Activated T-helper 1 cell treated with Interleukin-2 at 50 U/mL for 16 hours (primary cell): ENCODE measurements around the gene SUV39H2.
"Not testable (repeated sequence)": the region's sequence is repeated elsewhere in the genome, so short reads cannot be mapped to it uniquely, and the experiment has no call there.

ENCODE experiments used
- DNase-seq: peaks from one replicate; pipeline ENCODE4 v3.0.0-alpha.2; 2020; ENCODE audit warnings: low read depth

Gene SUV39H2

DNA sequence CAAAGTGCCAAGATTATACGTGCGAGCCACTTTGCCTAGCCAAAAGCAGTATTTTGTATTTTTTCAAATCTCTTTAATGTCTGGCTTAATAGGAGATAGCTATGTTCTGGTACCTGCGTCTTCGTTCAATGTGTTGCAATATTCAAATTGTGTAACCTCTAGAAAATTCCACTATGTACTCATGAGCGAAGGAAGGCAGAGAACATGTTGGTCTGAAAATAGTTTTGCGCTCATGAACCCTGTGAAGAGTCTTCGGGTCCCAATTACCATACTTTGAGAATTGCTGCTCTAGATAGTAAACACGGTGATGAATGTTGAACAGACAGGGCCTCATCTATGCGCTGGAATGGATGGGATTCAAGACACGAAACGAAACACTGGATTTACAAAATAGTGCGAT is 2.7 kb upstream of the SUV39H2 start:
- no peak for DNase-seq

DNA sequence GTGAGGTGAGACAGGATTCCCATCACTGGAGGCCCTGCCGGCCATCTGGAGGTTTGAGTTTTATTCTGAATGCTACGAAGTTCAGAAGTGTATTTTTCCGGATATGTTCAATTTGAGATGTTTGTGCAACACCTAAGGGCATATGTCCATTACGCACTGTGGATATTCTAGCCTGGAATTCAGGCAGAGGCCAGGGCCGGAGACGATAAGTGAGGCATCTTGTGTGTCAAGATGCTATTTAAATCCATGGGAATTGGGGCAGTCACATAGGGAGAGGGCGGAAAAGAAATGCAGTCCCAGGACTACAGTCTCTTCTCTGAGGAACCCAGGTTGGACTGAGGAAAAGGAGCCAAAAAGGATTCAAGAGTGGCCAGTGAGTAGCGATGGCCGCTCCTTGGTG is 1.9 kb upstream of the SUV39H2 start:
- no peak for DNase-seq

DNA sequence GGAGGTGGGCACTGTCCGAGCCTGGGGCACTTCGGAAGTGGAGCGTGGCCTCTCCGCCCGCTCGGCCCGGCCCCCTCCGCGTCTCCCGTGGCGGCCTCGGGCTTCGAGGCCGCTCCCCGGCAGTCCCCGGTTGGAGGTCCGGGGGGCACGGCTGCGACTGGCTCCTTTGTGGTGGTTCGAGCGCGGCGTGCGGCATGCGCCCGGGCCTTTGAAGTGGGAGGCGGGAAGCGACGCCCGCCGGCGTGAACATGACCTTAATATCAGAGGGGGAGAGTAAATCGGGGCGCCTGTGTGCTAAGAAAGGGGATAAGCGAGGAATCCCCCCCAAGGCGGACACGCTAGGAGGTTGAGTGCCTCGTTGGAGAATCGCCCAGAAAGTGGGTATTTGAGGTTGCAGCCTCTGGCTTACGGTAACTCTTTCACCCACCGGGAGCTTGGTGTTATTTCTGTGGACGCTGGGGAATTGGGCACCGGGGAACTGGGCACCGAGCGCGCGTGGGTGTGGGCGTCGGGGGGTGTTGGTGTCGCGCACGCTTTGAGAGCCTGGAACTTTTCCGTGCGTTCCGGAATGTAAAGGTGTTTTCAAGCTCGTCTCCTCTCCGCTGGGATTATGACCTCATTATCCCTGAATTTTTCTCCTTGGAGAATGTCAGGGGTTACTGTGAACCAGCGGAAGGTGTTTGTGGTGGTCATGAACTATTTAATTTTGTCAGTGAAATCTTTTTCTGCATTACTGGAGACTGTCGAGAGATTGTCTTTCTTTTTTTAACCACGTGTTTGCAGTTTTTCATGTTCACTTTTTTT is 660 bp downstream of the SUV39H2 start:
- peak; percentile 11 for DNase-seq

DNA sequence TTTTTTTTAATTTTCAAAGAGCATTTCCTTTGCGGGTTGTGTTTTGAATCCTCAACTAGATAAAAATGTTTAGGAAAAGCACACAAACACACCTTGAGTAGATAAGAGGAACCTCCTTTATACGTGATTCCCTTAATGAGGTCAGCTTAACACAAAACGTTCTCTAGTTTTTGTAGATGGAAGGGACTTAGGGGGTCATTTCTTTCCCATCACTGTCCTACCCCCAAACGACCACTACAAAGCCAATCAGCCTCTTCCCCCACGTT is 1.2 kb downstream of the SUV39H2 start:
- no peak for DNase-seq

DNA sequence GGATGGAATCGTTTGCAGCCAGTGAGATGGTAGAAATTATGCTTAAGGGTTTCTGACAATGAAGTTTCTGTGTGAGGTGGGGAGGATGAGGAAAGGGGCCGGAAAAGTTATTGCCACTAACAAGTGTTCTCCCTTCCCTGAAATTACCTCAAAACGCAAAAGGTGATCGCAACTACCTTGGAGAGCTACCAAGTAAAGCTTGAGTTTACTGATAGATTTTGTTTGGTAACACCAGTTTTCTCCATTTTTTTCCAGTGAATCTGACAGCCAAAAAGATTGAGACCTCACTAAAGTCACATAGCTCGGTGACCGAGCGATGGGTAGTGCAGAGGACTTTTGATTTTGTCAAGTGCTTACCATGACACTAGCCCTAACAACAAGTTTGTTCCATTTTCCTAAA is 1.6 kb downstream of the SUV39H2 start:
- no peak for DNase-seq

DNA sequence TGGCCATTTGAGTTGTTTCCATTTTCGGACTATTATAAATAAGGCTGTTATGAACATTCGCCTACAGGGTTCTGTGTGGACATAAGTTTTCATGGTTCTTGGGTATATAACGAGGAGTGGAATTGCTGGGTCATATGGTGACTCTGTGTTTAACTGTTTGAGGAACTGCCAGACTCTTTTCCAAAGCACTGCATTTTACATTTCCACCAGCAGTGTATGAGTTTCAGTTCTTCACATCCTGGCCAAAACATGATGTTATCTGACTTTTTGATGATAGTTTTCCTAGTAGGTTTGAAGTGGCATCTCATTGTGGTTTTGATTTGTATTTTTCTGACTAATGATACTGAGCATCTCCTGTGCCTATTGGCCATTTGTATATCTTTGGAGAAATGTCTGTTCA is 5.4 kb downstream of the SUV39H2 start:
- no peak for DNase-seq

DNA sequence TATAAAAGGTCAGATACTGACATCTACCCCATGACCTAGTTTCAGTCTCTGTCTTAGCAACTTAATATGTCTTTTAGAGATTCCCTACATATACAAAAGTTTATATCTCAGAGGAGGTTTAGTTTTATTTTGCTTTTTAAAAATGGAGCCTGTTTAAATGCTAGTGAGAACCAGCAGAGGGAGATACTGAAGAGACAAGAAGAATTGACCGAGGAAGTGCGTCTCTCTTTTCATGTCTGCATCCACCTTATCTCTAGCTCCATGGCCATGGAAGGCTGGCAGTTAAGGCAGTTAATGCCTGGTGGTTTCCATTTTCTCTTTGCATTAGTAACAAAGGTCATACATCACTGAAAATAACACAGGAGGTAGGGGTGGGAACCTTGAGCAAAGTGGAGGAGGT is 10.7 kb downstream of the SUV39H2 start:
- no peak for DNase-seq

DNA sequence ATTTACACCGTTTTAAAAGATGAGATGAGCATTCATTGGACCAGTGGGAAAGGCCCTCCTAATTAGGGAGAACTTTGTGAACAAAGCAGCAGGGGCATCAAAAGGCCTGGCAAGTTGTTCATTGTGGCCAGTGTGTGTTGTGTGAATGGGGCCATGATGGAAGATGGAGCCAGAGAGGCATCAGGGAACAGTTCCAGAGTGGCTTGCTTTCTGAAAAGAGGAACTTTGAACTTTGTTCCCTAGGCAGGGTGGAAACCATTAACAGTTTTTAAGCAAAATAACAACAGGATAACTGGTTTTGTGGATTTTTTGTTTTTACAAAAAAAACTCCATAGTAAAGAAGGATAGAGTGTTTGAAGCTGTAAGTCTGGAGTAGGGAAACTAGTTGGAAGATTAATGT is 12.5 kb downstream of the SUV39H2 start:
- no peak for DNase-seq

DNA sequence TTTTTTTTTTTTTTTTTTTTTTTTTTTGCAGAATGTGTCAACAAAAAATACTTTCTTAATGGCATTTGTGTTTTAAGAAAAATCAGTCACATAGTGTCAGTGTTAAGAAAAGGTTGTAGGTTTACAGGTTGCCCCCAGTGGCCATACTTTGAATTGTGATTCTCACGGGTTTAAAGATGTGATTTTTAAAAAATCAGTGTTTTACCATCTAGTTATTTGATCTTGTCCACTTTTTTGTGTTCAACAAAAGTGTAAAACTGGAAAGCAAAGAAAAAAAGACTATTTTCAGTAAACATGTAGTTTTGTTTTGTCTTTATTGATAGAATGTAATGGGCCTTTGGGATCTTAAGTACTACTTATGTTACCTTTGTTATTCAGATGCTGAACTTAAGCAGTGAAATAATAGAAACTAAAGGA is 25.7 kb downstream of the SUV39H2 start:
- DNase-seq: no peak

DNA sequence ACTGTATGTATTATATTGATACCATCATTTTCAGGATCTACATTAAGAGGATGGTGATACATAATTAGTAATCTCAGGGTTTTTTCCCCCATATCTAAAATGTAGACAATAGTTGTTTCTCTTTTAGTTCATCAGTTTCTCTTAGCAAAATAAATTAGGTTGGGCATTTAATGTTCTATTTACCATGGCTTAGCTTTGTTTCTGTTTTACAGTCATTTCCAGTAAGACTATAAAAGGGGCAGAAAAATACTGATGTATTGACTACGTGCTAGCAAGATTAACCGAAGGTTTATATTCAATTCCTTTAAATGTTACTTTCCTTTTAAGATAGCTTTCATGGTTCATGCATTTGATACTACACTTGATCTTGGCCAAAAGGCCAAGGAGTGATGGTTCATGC is 26.2 kb downstream of the SUV39H2 start:
- DNase-seq: no peak

DNA sequence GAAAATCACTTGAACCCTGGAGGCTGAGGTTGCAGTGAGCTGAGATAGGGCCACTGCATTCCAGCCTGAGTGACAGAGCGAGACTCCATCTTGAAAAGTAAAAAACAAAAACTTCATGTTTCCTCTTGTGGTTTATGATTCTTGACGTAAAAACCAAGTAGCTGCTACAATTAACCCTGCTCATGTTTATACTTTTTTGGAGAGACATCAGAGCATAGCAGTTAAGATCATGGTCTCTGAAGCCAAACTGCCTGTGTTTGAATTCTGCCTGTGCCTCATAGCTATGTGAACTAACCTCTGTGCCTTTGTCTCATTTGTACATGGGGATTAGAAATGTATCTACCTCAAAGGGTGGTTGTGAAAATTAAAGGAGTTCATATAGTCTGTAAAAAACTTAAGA is 27.2 kb downstream of the SUV39H2 start:
- DNase-seq: no peak

DNA sequence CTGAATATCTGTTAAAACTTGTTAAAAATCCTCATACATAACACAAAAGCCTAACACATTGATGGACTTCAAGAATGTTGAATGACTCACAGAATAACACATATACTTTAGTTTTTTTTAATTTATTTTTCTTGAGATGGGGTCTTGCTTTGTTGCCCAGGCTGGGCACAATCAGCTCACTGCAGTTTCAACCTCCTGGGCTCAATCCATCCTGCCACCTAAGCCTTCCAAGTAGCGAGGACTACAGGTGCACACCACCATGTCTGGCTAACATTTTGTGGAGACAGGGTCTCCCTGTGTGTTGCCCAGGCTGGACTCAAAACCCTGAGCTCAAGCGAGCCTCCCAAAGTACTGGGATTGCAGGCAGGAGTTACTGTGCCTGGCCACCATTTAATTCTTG is 28.1 kb downstream of the SUV39H2 start:
- no peak for DNase-seq

DNA sequence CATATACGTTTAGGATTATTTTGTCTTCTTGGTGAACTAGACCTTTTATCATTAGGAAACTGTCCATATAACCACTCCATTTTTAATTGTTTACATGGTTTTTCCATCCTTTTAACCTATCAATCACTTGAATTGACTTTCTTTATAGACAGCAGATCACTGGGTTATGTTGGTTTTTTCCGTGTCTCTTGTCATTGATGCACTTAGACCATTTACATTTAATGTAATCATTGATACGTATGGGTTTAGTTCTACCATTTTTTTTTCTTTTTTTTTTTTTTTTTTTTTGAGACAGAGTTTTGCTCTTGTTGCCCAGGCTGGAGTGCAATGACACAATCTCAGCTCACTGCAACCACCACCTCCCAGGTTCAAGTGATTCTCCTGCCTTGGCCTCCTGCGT is 28.9 kb downstream of the SUV39H2 start:
- not testable (repeated sequence) for DNase-seq

DNA sequence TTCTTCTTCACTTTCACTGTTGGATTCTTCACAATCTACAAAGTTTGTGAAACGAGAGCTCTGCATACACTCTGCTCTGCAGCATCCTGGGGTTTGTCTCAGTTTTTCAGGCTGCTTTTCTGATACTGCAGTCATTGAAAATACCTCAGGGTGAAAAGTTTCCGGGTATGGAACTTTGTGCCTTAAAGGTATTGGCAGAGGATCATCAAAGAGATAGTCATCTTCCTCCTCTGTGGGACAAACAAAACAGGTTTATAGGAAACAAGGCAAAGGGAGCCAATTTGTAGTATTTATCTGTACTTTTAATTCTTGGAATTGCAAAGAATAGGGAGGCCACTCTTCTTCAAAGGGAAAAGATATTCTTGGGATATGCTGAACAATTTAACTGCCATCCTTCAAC is 30.4 kb downstream of the SUV39H2 start:
- no peak for DNase-seq

DNA sequence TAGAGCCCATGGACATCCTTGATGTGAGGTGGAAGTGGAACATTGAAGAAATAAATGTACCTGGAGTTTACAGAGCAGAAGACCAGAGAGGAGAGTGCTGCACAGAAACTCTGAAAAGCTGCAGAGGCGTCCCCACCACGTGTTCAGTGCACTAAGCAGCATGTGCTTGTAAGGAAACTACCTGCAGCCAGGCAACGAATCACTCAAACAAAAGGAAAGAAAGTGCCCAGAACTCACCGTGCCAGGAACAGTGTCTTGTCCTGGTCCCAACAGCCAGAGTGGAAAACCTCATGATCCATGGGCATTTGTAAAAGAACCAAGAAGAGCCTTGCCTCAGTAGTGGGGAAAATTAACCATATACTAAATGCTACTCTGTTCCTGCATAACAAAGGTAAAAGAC is 32.3 kb downstream of the SUV39H2 start:
- DNase-seq: no peak

DNA sequence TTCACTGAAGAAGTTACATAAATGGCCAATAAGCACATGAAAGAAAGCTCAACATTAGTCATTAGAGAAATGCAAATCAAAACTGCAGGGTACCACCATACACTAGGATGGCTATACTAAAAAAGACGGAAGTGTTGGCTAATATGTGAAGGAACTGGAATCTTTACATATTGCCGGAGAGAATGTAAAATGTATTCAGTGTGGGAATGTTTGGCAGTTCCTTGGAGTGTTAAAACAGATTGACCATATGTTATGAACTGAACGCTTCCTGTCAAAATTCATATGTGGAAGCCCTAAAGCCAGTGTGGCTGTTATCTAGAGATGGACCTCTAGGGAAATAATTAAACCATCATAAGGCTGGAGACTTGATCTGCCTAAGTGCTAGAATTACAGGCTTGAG is 33.1 kb downstream of the SUV39H2 start:
- no peak for DNase-seq

DNA sequence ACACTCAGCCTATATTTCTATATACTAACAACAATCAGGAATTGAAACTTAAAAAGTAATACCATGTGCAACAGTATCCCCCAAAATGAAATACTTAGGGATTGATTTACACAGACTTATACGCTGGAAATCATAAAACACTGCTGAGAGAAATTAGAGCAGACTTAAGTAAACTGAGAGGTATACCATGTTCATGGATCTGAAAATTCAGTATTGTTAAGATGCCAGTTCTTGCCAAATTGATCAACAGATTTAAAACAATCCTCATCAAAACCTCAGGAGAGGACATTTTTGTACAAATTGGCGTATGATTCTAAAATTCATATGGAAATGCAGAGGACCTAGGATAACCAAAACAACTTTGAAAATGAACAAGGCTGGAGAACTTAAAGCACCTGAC is 37.9 kb downstream of the SUV39H2 start:
- DNase-seq: no peak

DNA sequence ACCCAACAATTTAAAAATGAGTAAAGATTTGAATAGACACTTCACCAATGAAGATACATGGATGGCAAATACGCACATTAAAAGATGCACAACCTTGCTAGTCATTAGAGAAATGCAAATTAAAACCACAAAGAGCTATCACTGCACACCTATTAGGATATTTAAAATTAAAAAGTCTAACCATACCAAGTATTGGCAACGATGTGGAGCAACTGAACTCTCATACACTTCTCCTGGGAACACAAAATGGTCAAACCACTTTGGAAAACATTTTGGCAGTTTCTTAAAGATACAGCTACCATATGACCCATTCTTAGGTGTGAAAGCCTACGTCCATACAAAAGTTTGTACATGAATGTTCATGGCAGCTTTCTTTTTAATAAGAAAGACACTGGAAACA is 39.2 kb downstream of the SUV39H2 start:
- no peak for DNase-seq

DNA sequence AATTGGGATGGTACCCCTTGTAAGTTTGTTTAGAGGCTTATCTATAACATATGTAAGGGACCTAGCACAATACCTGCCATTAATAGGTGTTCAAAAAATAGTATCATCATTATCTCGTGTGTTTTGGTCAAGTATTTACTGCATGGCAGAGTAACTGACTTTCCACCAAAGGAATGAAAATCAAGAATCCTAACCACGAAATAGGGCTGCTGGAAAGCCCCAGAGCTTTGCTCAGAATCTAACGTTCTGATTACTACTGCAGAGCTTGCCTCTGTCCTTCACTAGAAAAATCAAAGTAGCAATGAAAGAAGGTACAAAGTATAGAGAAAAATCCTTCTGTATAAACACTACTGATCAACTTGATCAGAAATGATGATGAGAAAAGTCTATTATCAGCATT is 40.3 kb downstream of the SUV39H2 start:
- DNase-seq: no peak

DNA sequence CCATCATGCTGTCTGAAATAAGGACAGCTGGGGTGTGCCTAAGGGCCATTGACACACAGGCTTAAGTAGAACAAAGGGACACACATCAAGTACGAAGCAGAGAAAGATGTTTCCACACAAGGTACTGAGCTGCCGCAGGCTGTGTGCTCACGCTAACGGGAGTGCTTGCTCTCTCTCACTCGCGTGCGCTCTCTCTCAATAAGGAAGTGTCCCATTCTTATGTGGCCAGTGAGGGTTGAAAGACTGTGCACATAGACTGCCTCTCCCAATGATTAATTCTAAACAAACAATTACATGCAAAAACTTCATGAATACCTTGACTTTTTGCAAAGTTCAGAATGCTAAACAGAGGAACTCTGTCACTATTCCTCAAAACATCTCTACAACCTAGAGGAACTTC is 45.3 kb downstream of the SUV39H2 start:
- DNase-seq: no peak

DNA sequence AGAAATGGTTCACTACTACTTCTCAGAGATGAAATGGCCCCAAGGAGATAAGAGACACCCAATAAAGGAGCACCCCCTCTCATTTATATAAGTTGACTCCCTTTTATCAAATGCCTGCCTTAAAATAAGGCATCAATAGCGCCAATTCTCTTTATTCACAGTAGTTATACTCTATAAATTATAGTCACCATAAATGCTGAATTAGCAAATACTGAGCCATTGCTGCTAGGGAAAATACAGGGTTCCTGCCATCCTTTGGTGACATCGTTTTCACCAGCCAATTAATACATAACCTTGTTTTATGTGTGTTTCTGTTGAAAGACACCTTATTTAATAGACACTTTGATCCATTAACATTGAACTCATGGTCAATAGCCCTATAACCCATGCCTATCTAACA is 46.6 kb downstream of the SUV39H2 start:
- no peak for DNase-seq

DNA sequence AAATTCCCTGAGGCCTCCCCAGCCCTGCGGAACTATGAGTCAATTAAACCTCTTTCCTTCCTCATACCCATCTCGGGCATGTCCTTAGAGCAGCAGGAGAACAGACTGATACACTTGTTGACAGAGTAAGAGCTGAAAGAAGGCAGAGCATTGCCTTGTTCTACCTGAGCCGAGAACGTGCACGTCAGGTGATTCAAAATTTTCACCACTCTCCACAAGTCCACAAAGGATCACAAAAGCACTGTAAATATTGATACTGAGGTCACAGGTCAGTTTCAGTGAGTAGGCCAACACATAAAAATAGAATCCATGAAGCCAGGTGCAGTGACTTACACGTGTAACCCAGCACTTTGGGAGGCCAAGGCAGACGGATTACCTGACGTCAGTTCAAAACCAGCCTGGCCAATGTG is 47.4 kb downstream of the SUV39H2 start:
- no peak for DNase-seq

DNA sequence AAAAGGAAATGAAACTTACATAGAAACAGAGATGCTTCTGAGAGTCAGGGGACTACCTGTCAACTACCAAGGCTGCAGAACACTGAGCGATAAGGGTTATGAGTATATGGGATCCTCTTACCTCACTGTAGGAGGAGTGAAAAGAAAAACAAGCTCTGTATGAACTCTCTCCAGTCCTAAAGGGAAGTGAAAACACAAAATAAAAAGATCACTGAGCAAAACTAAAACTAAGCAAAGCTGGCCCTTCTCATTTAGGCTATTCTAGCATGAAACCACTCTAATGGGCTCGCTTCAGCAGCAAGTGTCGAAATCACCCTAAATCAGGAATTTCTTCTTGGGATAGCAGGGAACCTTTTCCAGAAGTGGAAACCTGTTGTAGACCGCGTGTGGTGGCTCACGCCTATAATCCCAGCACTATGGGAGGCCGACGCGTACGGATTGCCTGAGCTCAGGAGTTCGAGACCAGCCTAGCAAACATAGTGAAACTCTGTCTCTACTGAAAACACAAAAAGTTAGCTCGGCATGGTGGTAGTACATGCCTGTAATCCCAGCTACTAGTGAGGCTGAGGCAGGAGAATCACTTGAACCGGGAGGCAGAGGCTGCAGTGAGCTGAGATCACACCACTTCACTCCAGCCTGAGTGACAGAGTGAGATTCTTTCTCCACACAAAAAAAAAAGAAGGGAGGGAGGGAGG is 48.2 kb downstream of the SUV39H2 start:
- no peak for DNase-seq

DNA sequence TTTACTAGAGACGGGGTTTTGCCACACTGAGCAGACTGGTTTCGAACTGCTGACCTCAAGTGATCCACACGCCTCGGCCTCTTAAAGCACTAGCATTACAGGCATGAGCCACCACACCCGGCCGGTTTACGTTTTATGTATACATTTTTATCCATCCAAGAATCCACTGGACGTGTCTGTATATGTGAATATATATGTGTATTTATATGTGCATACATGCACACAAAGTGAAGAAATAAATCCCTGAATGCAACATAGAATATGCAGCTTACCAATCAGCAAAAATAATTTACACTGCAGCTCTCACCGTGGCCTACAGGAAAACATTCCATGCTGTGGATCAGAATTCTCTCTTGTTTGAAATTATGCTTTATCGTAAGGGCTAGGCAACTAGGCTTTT is 51.9 kb downstream of the SUV39H2 start:
- no peak for DNase-seq
